ACC112 (cell line): ENCODE results near the gene SEC24A.
A peak's percentile ranks its signal among the peaks of the same experiment; 100 is the strongest.
"Not testable (repeated sequence)": the region's sequence is repeated elsewhere in the genome, so short reads cannot be mapped to it uniquely, and the experiment has no call there.

ENCODE experiments used
- H2AFZ ChIP-seq: fragments of 200-600 bp; sonication (generic); one replicate; pipeline ENCODE4 v1.6.0; 2017; ENCODE audit warnings: antibody characterized with exemption, low read length; ENCODE audit not compliant: unreplicated experiment
- H3K27ac ChIP-seq: fragments of 200-600 bp; sonication (generic); 2 replicates; pipeline ENCODE4 v1.5.1; 2014; ENCODE audit warnings: low read depth, mild to moderate bottlenecking, antibody characterized with exemption, low read length, moderate library complexity
- H3K27me3 ChIP-seq: fragments of 200-600 bp; sonication (generic); 2 replicates; pipeline ENCODE4 v1.6.1; 2014; ENCODE audit warnings: mild to moderate bottlenecking, antibody characterized with exemption, low read length, moderate library complexity, mixed read lengths; ENCODE audit not compliant: insufficient read depth
- H3K36me3 ChIP-seq: fragments of 200-600 bp; sonication (generic); 2 replicates; pipeline ENCODE4 v1.6.1; 2016; ENCODE audit warnings: mild to moderate bottlenecking, antibody characterized with exemption, low read length, moderate library complexity, mixed read lengths; ENCODE audit not compliant: insufficient read depth
- H3K4me1 ChIP-seq: fragments of 200-600 bp; sonication (generic); one replicate; pipeline ENCODE4 v1.6.1; 2016; ENCODE audit warnings: low read length, mixed read lengths; ENCODE audit not compliant: insufficient read depth, unreplicated experiment, control insufficient read depth
- H3K4me3 ChIP-seq: fragments of 200-600 bp; sonication (generic); 2 replicates; pipeline ENCODE4 v1.5.1; 2014; ENCODE audit warnings: mild to moderate bottlenecking, low read depth, low read length
- H3K79me2 ChIP-seq: fragments of 200-600 bp; sonication (generic); one replicate; pipeline ENCODE4 v1.6.0; 2016; ENCODE audit warnings: low read length; ENCODE audit not compliant: control insufficient read depth, unreplicated experiment, insufficient read depth

SEC24A gene

GRCh38 chr5:134648425-134649162 is at the start of gene SEC24A:
Gene SEC24A, plus strand, starts transcription at chr5:134648785. Its CDS starts 292 bp downstream, at chr5:134649077.
- peaks cover 49% of the 10 kb centered on the region for H3K79me2 ChIP-seq
- peak within 1 kb of the TSS; percentile 100 for H3K27ac ChIP-seq
- H3K4me1 ChIP-seq: peaks cover 9% of the 10 kb centered on the region
- peak within 1 kb of the TSS; percentile 98 for H3K4me3 ChIP-seq
- H3K27me3 ChIP-seq: no peaks in the 10 kb centered on the region
- H3K36me3 ChIP-seq: 0 out of 2 replicates have a peak, but pooled peaks cover 2% of the 10 kb centered on the region
- peak within 1 kb of the TSS; percentile 81 for H2AFZ ChIP-seq

GRCh38 chr5:134599820-134600219 is 48.8 kb upstream of the SEC24A start:
- H3K79me2 ChIP-seq, H3K27ac ChIP-seq, H3K27me3 ChIP-seq, H3K4me3 ChIP-seq, H2AFZ ChIP-seq: not testable (repeated sequence)
- peaks cover 10% of the 10 kb centered on the region; the same call in 1 of the 2 replicates for H3K36me3 ChIP-seq
- peaks cover 12% of the 10 kb centered on the region for H3K4me1 ChIP-seq

- H3K4me3 ChIP-seq: no peak overlapping the region
- H3K27ac ChIP-seq: no peak overlapping the region
- H3K4me1 ChIP-seq: peaks cover 12% of the 10 kb centered on the region
- no peak overlapping the region for H2AFZ ChIP-seq
- H3K79me2 ChIP-seq: no peaks in the 10 kb centered on the region
- H3K27me3 ChIP-seq: no peaks in the 10 kb centered on the region
- peaks cover 11% of the 10 kb centered on the region; the same call in 1 of the 2 replicates for H3K36me3 ChIP-seq
Measured at GRCh38 chr5:134600600-134600999, 48.0 kb upstream of the SEC24A start.

GRCh38 chr5:134603059-134603458 is 45.5 kb upstream of the SEC24A start:
- peak overlapping the region; percentile 12; the same call in 1 of the 2 replicates for H3K27ac ChIP-seq
- no peak overlapping the region for H2AFZ ChIP-seq
- no peaks in the 10 kb centered on the region for H3K27me3 ChIP-seq
- no peaks in the 10 kb centered on the region for H3K79me2 ChIP-seq
- peaks cover 33% of the 10 kb centered on the region for H3K36me3 ChIP-seq
- peaks cover 12% of the 10 kb centered on the region for H3K4me1 ChIP-seq
- no peak overlapping the region for H3K4me3 ChIP-seq

GRCh38 chr5:134604908-134605307 is 43.7 kb upstream of the SEC24A start:
- no peak overlapping the region for H3K4me3 ChIP-seq
- H3K36me3 ChIP-seq: peaks cover 35% of the 10 kb centered on the region

GRCh38 chr5:134606726-134607125 is 41.9 kb upstream of the SEC24A start:
- H3K36me3 ChIP-seq: peaks cover 44% of the 10 kb centered on the region
- peaks cover 12% of the 10 kb centered on the region for H3K4me1 ChIP-seq
- H3K27me3 ChIP-seq: no peaks in the 10 kb centered on the region
- no peaks in the 10 kb centered on the region for H3K79me2 ChIP-seq
- no peak overlapping the region for H3K27ac ChIP-seq
- no peak overlapping the region for H2AFZ ChIP-seq
- no peak overlapping the region for H3K4me3 ChIP-seq

More at GRCh38 chr5:134604908-134605307, 43.7 kb upstream of the SEC24A start:
- peaks cover 12% of the 10 kb centered on the region for H3K4me1 ChIP-seq
- H3K27ac ChIP-seq: peak overlapping the region; percentile 18; the same call in 1 of the 2 replicates
- H3K27me3 ChIP-seq: no peaks in the 10 kb centered on the region
- H2AFZ ChIP-seq: no peak overlapping the region
- H3K79me2 ChIP-seq: no peaks in the 10 kb centered on the region

- no peak overlapping the region for H2AFZ ChIP-seq
- no peaks in the 10 kb centered on the region for H3K79me2 ChIP-seq
- no peak overlapping the region for H3K27ac ChIP-seq
- peaks cover 54% of the 10 kb centered on the region for H3K36me3 ChIP-seq
- no peaks in the 10 kb centered on the region for H3K27me3 ChIP-seq
- peaks cover 4% of the 10 kb centered on the region for H3K4me1 ChIP-seq
- H3K4me3 ChIP-seq: no peak overlapping the region
Measured at GRCh38 chr5:134608555-134608954, 40.0 kb upstream of the SEC24A start.

- Histone ChIP-seq H2AFZ (no peak overlapping the region), H3K79me2 (no peaks in the 10 kb centered on the region), H3K27ac (no peak overlapping the region), H3K27me3 (no peaks in the 10 kb centered on the region), H3K36me3 (peaks cover 52% of the 10 kb centered on the region), H3K4me1 (no peaks in the 10 kb centered on the region), H3K4me3 (no peak overlapping the region)
Measured at GRCh38 chr5:134609232-134609851, 39.2 kb upstream of the SEC24A start.

GRCh38 chr5:134610725-134611124 is 37.9 kb upstream of the SEC24A start:
- H3K36me3 ChIP-seq: peaks cover 47% of the 10 kb centered on the region
- no peak overlapping the region for H2AFZ ChIP-seq
- H3K79me2 ChIP-seq: no peaks in the 10 kb centered on the region
- H3K4me3 ChIP-seq: no peak overlapping the region
- no peaks in the 10 kb centered on the region for H3K27me3 ChIP-seq
- no peaks in the 10 kb centered on the region for H3K4me1 ChIP-seq
- no peak overlapping the region for H3K27ac ChIP-seq

- H3K27me3 ChIP-seq: no peaks in the 10 kb centered on the region
- H3K4me3 ChIP-seq: no peak overlapping the region
- H3K79me2 ChIP-seq: no peaks in the 10 kb centered on the region
- H3K27ac ChIP-seq: no peak overlapping the region
- H3K4me1 ChIP-seq: no peaks in the 10 kb centered on the region
- no peak overlapping the region for H2AFZ ChIP-seq
- H3K36me3 ChIP-seq: peaks cover 39% of the 10 kb centered on the region
Measured at GRCh38 chr5:134611515-134611914, 37.1 kb upstream of the SEC24A start.
